Epidermal melanocyte (primary cell): ENCODE measurements around the gene PSG7.
"Not testable (repeated sequence)": the region's sequence is repeated elsewhere in the genome, so short reads cannot be mapped to it uniquely, and the experiment has no call there.

Experiments used
- DNase-seq: peaks from one replicate; pipeline ENCODE4 v3.0.0; 2011; ENCODE audit warnings: low spot score; ENCODE audit not compliant: insufficient read length

PSG7 gene

GRCh38 chr19:42916931-42917330, 20.1 kb downstream of the PSG7 start:
- not testable (repeated sequence) for DNase-seq

- DNase-seq = not testable (repeated sequence)
Observed at GRCh38 chr19:42913516-42913915, 23.5 kb downstream of the PSG7 start.

- not testable (repeated sequence) for DNase-seq
Observed at GRCh38 chr19:42912941-42913340, 24.1 kb downstream of the PSG7 start.

GRCh38 chr19:42911731-42912130, 25.3 kb downstream of the PSG7 start:
- not testable (repeated sequence) for DNase-seq

- not testable (repeated sequence) for DNase-seq
Observed at GRCh38 chr19:42906162-42906561, 30.8 kb downstream of the PSG7 start.

GRCh38 chr19:42900561-42900960, 36.4 kb downstream of the PSG7 start:
- DNase-seq = not testable (repeated sequence)

- DNase-seq = not testable (repeated sequence)
Observed at GRCh38 chr19:42899674-42900073, 37.3 kb downstream of the PSG7 start.

GRCh38 chr19:42899110-42899509, 37.9 kb downstream of the PSG7 start:
- DNase-seq = not testable (repeated sequence)

GRCh38 chr19:42898656-42899055, 38.4 kb downstream of the PSG7 start:
- not testable (repeated sequence) for DNase-seq

- DNase-seq = not testable (repeated sequence)
Observed at GRCh38 chr19:42897729-42898128, 39.3 kb downstream of the PSG7 start.

- DNase-seq = not testable (repeated sequence)
Observed at GRCh38 chr19:42890446-42890845, 46.6 kb downstream of the PSG7 start.

GRCh38 chr19:42887876-42888445, 49.0 kb downstream of the PSG7 start:
- not testable (repeated sequence) for DNase-seq

GRCh38 chr19:42882730-42883129, 54.3 kb downstream of the PSG7 start:
- DNase-seq = not testable (repeated sequence)

- DNase-seq = not testable (repeated sequence)
Observed at GRCh38 chr19:42882010-42882409, 55.0 kb downstream of the PSG7 start.

- DNase-seq = not testable (repeated sequence)
Observed at GRCh38 chr19:42881279-42881678, 55.7 kb downstream of the PSG7 start.

- not testable (repeated sequence) for DNase-seq
Observed at GRCh38 chr19:42880621-42881020, 56.4 kb downstream of the PSG7 start.

- no peak for DNase-seq
Observed at GRCh38 chr19:42879613-42880012, 57.4 kb downstream of the PSG7 start, which contains the start of gene PSG1. Gene PSG1 (minus strand): TSS chr19:42879713. CDS start chr19:42879581, 132 bp downstream.

- DNase-seq = not testable (repeated sequence)
Observed at GRCh38 chr19:42876596-42876995, 60.4 kb downstream of the PSG7 start.

GRCh38 chr19:42875881-42876280, 61.1 kb downstream of the PSG7 start:
- not testable (repeated sequence) for DNase-seq

GRCh38 chr19:42874901-42875813, 61.9 kb downstream of the PSG7 start:
- not testable (repeated sequence) for DNase-seq

- DNase-seq = not testable (repeated sequence)
Observed at GRCh38 chr19:42874136-42874535, 62.9 kb downstream of the PSG7 start.
